ENCODE data around the gene TSPAN10.
A peak's percentile ranks its signal among the peaks of the same experiment; 100 is the strongest.

Gene TSPAN10

DNA sequence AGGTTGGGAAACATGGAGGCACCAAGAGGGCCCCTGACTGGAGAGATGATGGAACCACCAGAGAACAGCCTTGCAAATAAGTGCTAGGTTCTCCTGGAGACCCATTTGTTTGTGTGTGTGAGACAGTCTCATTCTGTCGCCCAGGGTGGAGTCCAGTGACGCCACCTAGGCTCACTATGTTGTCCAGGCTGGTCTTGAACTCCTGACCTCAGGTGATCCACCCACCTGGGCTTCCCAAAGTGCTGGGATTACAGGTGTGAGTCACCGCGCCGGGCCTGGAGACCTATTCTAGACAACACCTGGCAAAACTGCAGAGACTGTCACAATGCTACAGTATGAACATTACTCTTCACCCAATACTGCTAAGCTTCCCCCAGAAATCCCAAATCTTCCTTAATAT is 1.6 kb upstream of the TSPAN10 start:
- H3K4ac ChIP-seq (ENCODE audit: low read length), result no peak overlapping the region
- H2BK12ac ChIP-seq (ENCODE audit: low read length), result no peak overlapping the region
- H3K4me2 ChIP-seq (ENCODE audit: insufficient read depth, low read length, poor library complexity, severe bottlenecking), result no peak overlapping the region
- H3K79me1 ChIP-seq (ENCODE audit: low read depth, low read length), result peaks cover 7% of the 10 kb centered on the region
- H2AFZ ChIP-seq (ENCODE audit: low read length), result no peak overlapping the region
- no peak overlapping the region for H2BK120ac ChIP-seq (ENCODE audit: low read depth, low read length)
- H3K14ac ChIP-seq (ENCODE audit: low read length), result no peak overlapping the region
- no peak overlapping the region for H2AK5ac ChIP-seq (ENCODE audit: low read depth, low read length)
- no peak overlapping the region for H3K27ac ChIP-seq (replicated peaks; ENCODE audit: low read length)
- H3K9me3 ChIP-seq (replicated peaks in 1 of 2; ENCODE audit: control insufficient read depth in 2 of 2, insufficient read depth in 1 of 2, low read depth in 1 of 2, low read length in 2 of 2), result no peaks in the 10 kb centered on the region
- no CpG with 5 or more reads among the region's 5 CpGs for WGBS, 2 donors (ENCODE audit: extremely low coverage in 2 of 2, insufficient read length in 2 of 2, insufficient replicate concordance in 1 of 2)
- DNase-seq (ENCODE audit: low spot score), result no peak
- H3K4me3 ChIP-seq (ENCODE audit: low read length in 2 of 2), result peak overlapping the region in 1 of 2 donors; percentile 99
- H4K91ac ChIP-seq (ENCODE audit: low read depth, low read length, poor library complexity), result no peak overlapping the region
- no peak overlapping the region for H4K8ac ChIP-seq (ENCODE audit: low read depth, low read length)
- H3K9ac ChIP-seq (ENCODE audit: low read depth, low read length, poor library complexity), result no peak overlapping the region
- no peaks in the 10 kb centered on the region for H3K27me3 ChIP-seq (ENCODE audit: control insufficient read depth in 3 of 3, insufficient read depth in 3 of 3, low read depth in 1 of 3, low read length in 3 of 3)
- H3K23ac ChIP-seq (ENCODE audit: low read depth, low read length, poor library complexity), result no peak overlapping the region
- no peak overlapping the region for H3K18ac ChIP-seq (ENCODE audit: low read length)
- peaks cover 6 to 8% of the 10 kb centered on the region in 2 donors for H3K4me1 ChIP-seq (ENCODE audit: control insufficient read depth in 2 of 2, insufficient read depth in 1 of 2, low read depth in 1 of 2, low read length in 2 of 2)
- no peak overlapping the region for H2BK15ac ChIP-seq (ENCODE audit: low read length)
- H2BK5ac ChIP-seq (ENCODE audit: low read length), result no peak overlapping the region
- H3K36me3 ChIP-seq (replicated peaks in 1 of 2; ENCODE audit: control insufficient read depth in 2 of 2, insufficient read depth in 2 of 2, low read length in 2 of 2), result peaks cover 2 to 14% of the 10 kb centered on the region in 2 donors

DNA sequence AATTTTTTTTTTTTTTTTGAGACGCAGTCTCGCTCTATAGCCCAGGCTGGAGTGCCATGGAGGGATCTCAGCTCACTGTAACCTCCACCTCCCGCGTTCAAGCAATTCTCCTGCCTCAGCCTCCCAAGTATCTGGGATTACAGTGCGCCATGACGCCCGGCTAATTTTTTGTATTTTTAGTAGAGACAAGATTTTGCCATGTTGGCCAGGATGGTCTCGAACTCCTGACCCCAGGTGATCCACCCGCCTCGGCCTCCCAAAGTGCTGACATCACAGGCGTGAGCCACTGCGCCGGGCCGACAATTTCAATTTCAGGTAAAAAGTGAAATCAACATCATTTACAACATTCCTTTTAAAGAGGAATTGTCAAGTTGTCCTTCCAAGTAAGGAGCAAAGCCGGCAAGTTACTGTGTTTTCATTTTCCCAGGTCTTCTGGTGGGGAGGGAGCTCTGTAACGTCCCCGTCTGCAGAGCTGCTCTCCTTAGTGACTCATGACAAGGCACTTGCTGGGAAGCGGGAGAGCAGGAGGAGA is 957 bp upstream of the TSPAN10 start:
- Histone ChIP-seq H4K8ac (ENCODE audit: low read depth, low read length) (no peak overlapping the region), H2BK5ac (ENCODE audit: low read length) (peak overlapping the region; percentile 87), H3K9me3 (replicated peaks in 1 of 2; ENCODE audit: control insufficient read depth in 2 of 2, insufficient read depth in 1 of 2, low read depth in 1 of 2, low read length in 2 of 2) (no peaks in the 10 kb centered on the region), H3K18ac (ENCODE audit: low read length) (no peak overlapping the region), H3K9ac (ENCODE audit: low read depth, low read length, poor library complexity) (peak overlapping the region; percentile 91), H2BK15ac (ENCODE audit: low read length) (no peak overlapping the region), H2BK12ac (ENCODE audit: low read length) (peak overlapping the region; percentile 58), H4K91ac (ENCODE audit: low read depth, low read length, poor library complexity) (no peak overlapping the region), H2BK120ac (ENCODE audit: low read depth, low read length) (no peak overlapping the region), H3K79me1 (ENCODE audit: low read depth, low read length) (peaks cover 7% of the 10 kb centered on the region), H2AK5ac (ENCODE audit: low read depth, low read length) (peak overlapping the region; percentile 92), H3K4me3 (ENCODE audit: low read length in 2 of 2) (peak overlapping the region; percentile 82 to 99), H3K4me2 (ENCODE audit: insufficient read depth, low read length, poor library complexity, severe bottlenecking) (peak overlapping the region; percentile 62), H3K23ac (ENCODE audit: low read depth, low read length, poor library complexity) (peak overlapping the region; percentile 16), H3K27ac (replicated peaks; ENCODE audit: low read length) (peak overlapping the region; percentile 36), H3K4me1 (ENCODE audit: control insufficient read depth in 2 of 2, insufficient read depth in 1 of 2, low read depth in 1 of 2, low read length in 2 of 2) (peaks cover 6 to 8% of the 10 kb centered on the region in 2 donors), H3K27me3 (ENCODE audit: control insufficient read depth in 3 of 3, insufficient read depth in 3 of 3, low read depth in 1 of 3, low read length in 3 of 3) (no peaks in the 10 kb centered on the region), H3K14ac (ENCODE audit: low read length) (peak overlapping the region; percentile 6), H3K36me3 (replicated peaks in 1 of 2; ENCODE audit: control insufficient read depth in 2 of 2, insufficient read depth in 2 of 2, low read length in 2 of 2) (peaks cover 2 to 11% of the 10 kb centered on the region in 2 donors), H2AFZ (ENCODE audit: low read length) (peak overlapping the region; percentile 85), H3K4ac (ENCODE audit: low read length) (peak overlapping the region; percentile 66)
- DNase-seq (ENCODE audit: low spot score), result no peak
- no CpG with 5 or more reads among the region's 18 CpGs for WGBS, 2 donors (ENCODE audit: extremely low coverage in 2 of 2, insufficient read length in 2 of 2, insufficient replicate concordance in 1 of 2)

DNA sequence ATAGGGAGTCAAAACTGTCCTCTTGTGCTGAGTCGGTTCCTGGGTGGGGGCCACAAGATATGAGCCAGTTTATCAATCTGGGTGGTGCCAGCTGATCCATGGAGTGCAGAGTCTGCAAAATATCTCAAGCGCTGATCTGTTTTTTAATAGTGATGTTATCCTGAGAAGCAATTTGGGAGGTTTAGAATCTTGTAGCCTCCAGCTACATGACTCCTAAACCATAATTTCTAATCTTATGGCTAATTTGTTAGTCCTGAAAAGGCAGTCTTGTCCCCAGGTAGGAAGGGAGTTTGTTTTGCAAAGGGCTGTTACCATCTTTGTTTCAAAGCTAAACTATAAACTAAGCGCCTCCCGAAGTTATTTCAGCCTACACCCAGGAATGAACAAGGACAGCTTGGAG is 1.7 kb downstream of the TSPAN10 start:
- Histone ChIP-seq H3K4me1 (ENCODE audit: control insufficient read depth in 2 of 2, insufficient read depth in 1 of 2, low read depth in 1 of 2, low read length in 2 of 2) (peaks cover 6 to 8% of the 10 kb centered on the region in 2 donors), H3K18ac (ENCODE audit: low read length) (no peak overlapping the region), H2BK120ac (ENCODE audit: low read depth, low read length) (no peak overlapping the region), H3K14ac (ENCODE audit: low read length) (no peak overlapping the region), H3K79me1 (ENCODE audit: low read depth, low read length) (peaks cover 3% of the 10 kb centered on the region), H4K91ac (ENCODE audit: low read depth, low read length, poor library complexity) (no peak overlapping the region), H3K4me3 (ENCODE audit: low read length in 2 of 2) (no peak overlapping the region), H2AFZ (ENCODE audit: low read length) (no peak overlapping the region), H2AK5ac (ENCODE audit: low read depth, low read length) (no peak overlapping the region), H3K27me3 (ENCODE audit: control insufficient read depth in 3 of 3, insufficient read depth in 3 of 3, low read depth in 1 of 3, low read length in 3 of 3) (no peaks in the 10 kb centered on the region), H3K9ac (ENCODE audit: low read depth, low read length, poor library complexity) (no peak overlapping the region), H3K36me3 (replicated peaks in 1 of 2; ENCODE audit: control insufficient read depth in 2 of 2, insufficient read depth in 2 of 2, low read length in 2 of 2) (no peaks in the 10 kb centered on the region), H2BK15ac (ENCODE audit: low read length) (no peak overlapping the region), H3K27ac (replicated peaks; ENCODE audit: low read length) (no peak overlapping the region), H3K4me2 (ENCODE audit: insufficient read depth, low read length, poor library complexity, severe bottlenecking) (no peak overlapping the region), H3K23ac (ENCODE audit: low read depth, low read length, poor library complexity) (no peak overlapping the region), H2BK12ac (ENCODE audit: low read length) (no peak overlapping the region), H3K9me3 (replicated peaks in 1 of 2; ENCODE audit: control insufficient read depth in 2 of 2, insufficient read depth in 1 of 2, low read depth in 1 of 2, low read length in 2 of 2) (no peaks in the 10 kb centered on the region), H4K8ac (ENCODE audit: low read depth, low read length) (no peak overlapping the region), H3K4ac (ENCODE audit: low read length) (no peak overlapping the region), H2BK5ac (ENCODE audit: low read length) (no peak overlapping the region)
- no peak for DNase-seq (ENCODE audit: low spot score)
- WGBS, 2 donors (ENCODE audit: extremely low coverage in 2 of 2, insufficient read length in 2 of 2, insufficient replicate concordance in 1 of 2), result no CpG with 5 or more reads among the region's 4 CpGs

DNA sequence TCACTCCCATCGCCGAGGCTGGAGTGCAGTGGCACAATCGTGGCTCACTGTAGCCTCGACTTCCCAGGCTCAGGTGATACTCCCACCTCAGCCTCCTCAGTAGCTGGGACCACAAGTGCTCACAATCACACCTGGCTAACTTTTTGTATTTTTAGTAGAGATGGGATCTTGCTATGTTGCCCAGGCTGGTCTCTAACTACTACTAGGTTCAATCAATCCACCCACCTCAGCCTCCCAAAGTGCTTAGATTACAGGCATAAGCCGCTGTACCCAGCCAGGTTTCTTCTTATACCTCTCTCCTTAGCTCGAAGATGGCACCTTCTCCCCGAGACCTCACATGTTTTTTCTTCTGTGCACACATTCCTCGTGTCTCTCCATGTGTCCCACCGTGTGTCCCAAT is 3.0 kb downstream of the TSPAN10 start:
- Histone ChIP-seq H3K79me1 (ENCODE audit: low read depth, low read length) (peaks cover 3% of the 10 kb centered on the region), H3K9me3 (replicated peaks in 1 of 2; ENCODE audit: control insufficient read depth in 2 of 2, insufficient read depth in 1 of 2, low read depth in 1 of 2, low read length in 2 of 2) (no peaks in the 10 kb centered on the region), H2BK120ac (ENCODE audit: low read depth, low read length) (no peak overlapping the region), H3K27ac (replicated peaks; ENCODE audit: low read length) (no peak overlapping the region), H3K4me3 (ENCODE audit: low read length in 2 of 2) (no peak overlapping the region), H2AFZ (ENCODE audit: low read length) (no peak overlapping the region), H3K9ac (ENCODE audit: low read depth, low read length, poor library complexity) (no peak overlapping the region), H3K4ac (ENCODE audit: low read length) (no peak overlapping the region), H4K8ac (ENCODE audit: low read depth, low read length) (no peak overlapping the region), H3K4me2 (ENCODE audit: insufficient read depth, low read length, poor library complexity, severe bottlenecking) (no peak overlapping the region), H2BK12ac (ENCODE audit: low read length) (no peak overlapping the region), H2AK5ac (ENCODE audit: low read depth, low read length) (no peak overlapping the region), H3K27me3 (ENCODE audit: control insufficient read depth in 3 of 3, insufficient read depth in 3 of 3, low read depth in 1 of 3, low read length in 3 of 3) (no peaks in the 10 kb centered on the region), H4K91ac (ENCODE audit: low read depth, low read length, poor library complexity) (no peak overlapping the region), H3K14ac (ENCODE audit: low read length) (no peak overlapping the region), H3K18ac (ENCODE audit: low read length) (no peak overlapping the region), H2BK15ac (ENCODE audit: low read length) (no peak overlapping the region), H2BK5ac (ENCODE audit: low read length) (no peak overlapping the region), H3K36me3 (replicated peaks in 1 of 2; ENCODE audit: control insufficient read depth in 2 of 2, insufficient read depth in 2 of 2, low read length in 2 of 2) (no peaks in the 10 kb centered on the region), H3K23ac (ENCODE audit: low read depth, low read length, poor library complexity) (no peak overlapping the region), H3K4me1 (ENCODE audit: control insufficient read depth in 2 of 2, insufficient read depth in 1 of 2, low read depth in 1 of 2, low read length in 2 of 2) (peaks cover 6 to 8% of the 10 kb centered on the region in 2 donors)
- no CpG with 5 or more reads among the region's 9 CpGs for WGBS, 2 donors (ENCODE audit: extremely low coverage in 2 of 2, insufficient read length in 2 of 2, insufficient replicate concordance in 1 of 2)
- DNase-seq (ENCODE audit: low spot score), result no peak
